ENCODE measurements around the gene STPG4.

STPG4 gene

GRCh38 chr2:47070155-47070919 is 84.8 kb downstream of the STPG4 start:
- DNase-seq, result no peak

GRCh38 chr2:47069628-47070154 is 85.4 kb downstream of the STPG4 start:
- DNase-seq, result no peak

GRCh38 chr2:47068981-47069627 is 86.0 kb downstream of the STPG4 start:
- DNase-seq, result no peak

- no peak for DNase-seq
Measured at GRCh38 chr2:47067788-47068407, 87.2 kb downstream of the STPG4 start.

- DNase-seq, result no peak
Measured at GRCh38 chr2:47065771-47066380, 89.2 kb downstream of the STPG4 start.

- DNase-seq, result no peak
Measured at GRCh38 chr2:47065343-47065742, 89.8 kb downstream of the STPG4 start.

- DNase-seq, result no peak
Measured at GRCh38 chr2:47064106-47064505, 91.0 kb downstream of the STPG4 start.

GRCh38 chr2:47063538-47063930 is 91.6 kb downstream of the STPG4 start:
- no peak for DNase-seq

GRCh38 chr2:47062681-47063537 is 92.2 kb downstream of the STPG4 start:
- no peak for DNase-seq

- DNase-seq, result no peak
Measured at GRCh38 chr2:47061944-47062678, 93.0 kb downstream of the STPG4 start.

- DNase-seq, result no peak
Measured at GRCh38 chr2:47060652-47061170, 94.4 kb downstream of the STPG4 start.

GRCh38 chr2:47058003-47058931 is 96.8 kb downstream of the STPG4 start:
- no peak for DNase-seq

GRCh38 chr2:47057687-47058002 is 97.5 kb downstream of the STPG4 start:
- DNase-seq, result no peak

- no peak for DNase-seq
Measured at GRCh38 chr2:47056868-47057686, 98.0 kb downstream of the STPG4 start.

GRCh38 chr2:47056374-47056773 is 98.7 kb downstream of the STPG4 start:
- DNase-seq, result no peak

GRCh38 chr2:47054868-47055267 is 100.2 kb downstream of the STPG4 start:
- DNase-seq, result no peak

- DNase-seq, result no peak
Measured at GRCh38 chr2:47054036-47054555, 101.0 kb downstream of the STPG4 start.

- DNase-seq, result no peak
Measured at GRCh38 chr2:47052847-47053246, 102.3 kb downstream of the STPG4 start.

GRCh38 chr2:47051562-47051961 is 103.5 kb downstream of the STPG4 start:
- DNase-seq, result no peak

Measured in effector CD4-positive, alpha-beta T cell (primary cell).